ENCODE data around the gene LRP8.

LRP8 gene

DNA sequence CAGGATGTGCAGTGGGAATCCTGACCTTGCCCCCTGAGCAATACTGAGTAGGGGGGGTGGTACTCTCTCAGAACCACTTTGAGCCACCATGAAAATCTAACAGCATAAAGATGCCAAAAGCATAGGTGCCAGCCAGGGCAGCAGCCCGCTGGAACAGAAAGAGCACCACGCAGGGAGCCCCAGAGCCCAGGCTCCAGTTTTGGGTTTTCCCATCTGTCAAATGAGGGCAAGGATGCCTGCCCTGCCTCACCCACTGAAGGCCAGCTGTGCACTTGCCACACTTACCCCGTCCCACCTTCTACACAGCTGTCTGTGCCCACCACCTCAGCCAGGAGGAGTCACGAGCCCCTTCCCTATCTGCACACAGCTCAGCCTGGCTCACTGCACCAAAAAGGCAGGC, 20.8 kb downstream of the LRP8 start:
- DNase-seq (ENCODE audit: low read depth in 2 of 3, low spot score in 1 of 3), result no peak

GRCh38 chr1:53306168-53306567, 21.7 kb downstream of the LRP8 start:
- DNase-seq (ENCODE audit: low read depth in 2 of 3, low spot score in 1 of 3), result no peak

GRCh38 chr1:53305650-53306049, 22.2 kb downstream of the LRP8 start:
- DNase-seq (ENCODE audit: low read depth in 2 of 3, low spot score in 1 of 3), result no peak

DNA sequence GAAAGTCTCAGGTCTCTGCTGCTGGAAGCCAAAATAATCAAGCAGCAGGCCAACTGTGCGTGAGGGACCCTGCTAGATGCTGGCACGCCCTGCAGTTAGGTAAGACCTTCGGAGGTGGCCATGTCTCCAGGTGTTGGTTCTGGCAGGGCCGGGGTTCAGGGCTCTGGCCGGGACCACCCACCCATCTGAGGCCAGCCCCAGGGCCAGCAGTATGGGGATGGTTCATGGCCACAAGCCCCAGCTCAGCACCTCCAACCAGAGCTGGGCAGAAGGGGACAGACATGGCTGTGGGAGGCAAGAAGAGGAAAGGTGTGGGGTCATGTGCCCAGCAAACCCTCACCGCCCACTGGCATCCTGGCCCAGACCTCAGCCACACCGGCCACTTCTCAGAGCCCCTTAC, 23.3 kb downstream of the LRP8 start:
- DNase-seq (ENCODE audit: low read depth in 2 of 3, low spot score in 1 of 3), result no peak

- no peak for DNase-seq (ENCODE audit: low read depth in 2 of 3, low spot score in 1 of 3)
These were observed 23.9 kb downstream of the LRP8 start for GRCh38 chr1:53303726-53304515.

- no peak for DNase-seq (ENCODE audit: low read depth in 2 of 3, low spot score in 1 of 3)
These were observed 24.6 kb downstream of the LRP8 start for GRCh38 chr1:53303243-53303642.

GRCh38 chr1:53299233-53299632, 28.6 kb downstream of the LRP8 start:
- DNase-seq (ENCODE audit: low read depth in 2 of 3, low spot score in 1 of 3), result no peak

GRCh38 chr1:53298045-53298637, 29.7 kb downstream of the LRP8 start:
- DNase-seq (ENCODE audit: low read depth in 2 of 3, low spot score in 1 of 3), result no peak

DNA sequence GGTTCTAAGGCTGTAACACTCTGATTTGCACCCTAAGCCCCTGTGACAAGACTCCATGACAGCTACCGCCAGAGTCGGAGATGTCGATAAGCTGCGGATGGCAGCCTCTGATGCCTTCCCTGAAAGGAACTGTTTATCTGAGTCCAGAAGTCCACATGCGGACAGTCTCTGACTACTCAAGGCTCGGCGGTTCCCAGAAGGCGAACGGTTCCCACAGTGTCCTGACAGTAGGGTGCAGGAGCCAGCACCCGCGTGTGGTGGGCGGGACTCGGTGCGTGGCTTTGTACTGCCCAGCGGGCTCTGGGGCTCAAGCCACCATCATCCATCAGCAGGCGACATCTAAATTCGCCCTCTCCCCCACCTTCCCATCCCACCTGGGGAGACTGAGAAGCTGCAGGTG, 30.7 kb downstream of the LRP8 start:
- no peak for DNase-seq (ENCODE audit: low read depth in 2 of 3, low spot score in 1 of 3)

GRCh38 chr1:53296117-53296749, 31.6 kb downstream of the LRP8 start:
- DNase-seq (ENCODE audit: low read depth in 2 of 3, low spot score in 1 of 3), result no peak

- DNase-seq (ENCODE audit: low read depth in 2 of 3, low spot score in 1 of 3), result no peak
These were observed 32.1 kb downstream of the LRP8 start for GRCh38 chr1:53295726-53296116.

DNA sequence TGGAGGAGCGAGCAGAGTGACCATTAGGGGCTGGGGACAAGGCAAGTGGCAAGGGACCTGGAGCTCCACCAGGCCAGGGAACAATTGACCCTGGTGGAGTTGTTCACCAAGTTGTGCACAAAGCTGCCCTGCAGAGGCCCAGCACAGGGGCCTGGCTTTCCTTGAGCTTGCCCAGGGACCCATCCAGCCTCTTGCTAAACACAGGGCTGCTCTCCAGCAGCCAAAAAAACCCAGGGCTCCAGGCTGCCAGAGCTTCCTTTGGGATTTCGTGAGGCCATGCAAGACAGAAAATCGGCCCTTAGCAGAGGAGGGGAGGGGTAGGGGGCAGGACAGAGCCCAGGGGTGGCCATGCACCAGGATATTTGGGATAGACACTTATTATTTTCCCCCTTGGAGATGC, 32.6 kb downstream of the LRP8 start:
- no peak for DNase-seq (ENCODE audit: low read depth in 2 of 3, low spot score in 1 of 3)

GRCh38 chr1:53294567-53294966, 33.3 kb downstream of the LRP8 start:
- DNase-seq (ENCODE audit: low read depth in 2 of 3, low spot score in 1 of 3), result peak; percentile 46 to 49 (median 49)

DNA sequence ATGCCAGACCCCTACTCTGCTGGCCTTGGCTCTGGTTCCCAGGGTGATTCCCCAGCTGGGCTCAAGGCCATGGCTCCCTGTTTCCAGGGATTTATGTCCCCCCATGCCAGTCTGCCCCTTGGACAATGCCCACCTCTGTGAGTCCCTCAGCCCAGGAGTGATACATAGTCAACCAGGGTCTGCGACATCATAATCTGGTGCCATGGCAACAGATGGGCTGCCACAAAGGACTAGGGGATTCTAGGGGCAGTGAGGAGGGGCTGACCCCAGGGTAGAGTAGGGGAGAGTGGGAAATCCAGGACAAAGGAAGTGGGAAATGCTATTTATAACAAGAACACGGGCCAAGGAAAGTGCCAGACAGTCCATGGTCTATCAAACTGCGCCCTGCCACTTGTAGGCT, 33.8 kb downstream of the LRP8 start:
- DNase-seq (ENCODE audit: low read depth in 2 of 3, low spot score in 1 of 3), result no peak

DNA sequence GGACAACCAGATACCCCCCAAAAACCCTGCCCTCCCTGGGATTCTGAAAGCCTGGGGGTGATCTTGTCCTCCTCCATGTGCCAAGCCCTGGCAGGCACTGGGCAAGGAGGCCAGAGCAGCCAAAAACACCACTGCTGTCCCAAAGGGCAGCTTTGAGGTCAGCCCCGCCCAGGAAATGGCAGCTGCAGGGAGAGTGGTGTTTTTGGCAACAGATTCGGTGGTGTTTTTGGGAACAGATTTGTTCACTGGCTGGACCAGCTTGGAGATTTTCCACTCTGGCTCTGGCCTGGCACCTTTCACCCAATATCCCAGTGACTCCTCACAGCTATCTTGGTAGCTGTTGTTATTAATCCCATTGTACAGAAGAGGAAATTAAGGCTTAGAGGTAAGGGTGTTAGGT, 34.7 kb downstream of the LRP8 start:
- no peak for DNase-seq (ENCODE audit: low read depth in 2 of 3, low spot score in 1 of 3)

DNA sequence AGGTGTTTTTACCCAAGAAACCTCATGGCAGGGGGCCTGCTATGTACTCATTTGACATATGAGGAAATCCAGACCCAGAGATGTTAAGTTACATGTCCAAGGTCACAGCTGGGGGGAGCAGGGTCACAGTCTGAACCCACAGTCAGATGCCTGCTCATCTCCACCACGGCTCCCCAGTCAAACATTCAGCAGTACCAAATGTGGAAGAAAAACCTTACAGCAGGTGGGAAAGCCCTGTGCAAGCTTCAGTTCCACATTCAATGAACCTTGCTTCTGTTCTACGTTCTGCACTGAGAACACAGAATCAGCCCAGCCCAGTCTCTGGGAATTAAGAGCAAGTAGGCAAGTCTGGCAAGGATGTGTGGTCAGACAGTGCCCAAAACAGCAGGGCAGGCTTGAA, 35.2 kb downstream of the LRP8 start:
- DNase-seq (ENCODE audit: low read depth in 2 of 3, low spot score in 1 of 3), result no peak

DNA sequence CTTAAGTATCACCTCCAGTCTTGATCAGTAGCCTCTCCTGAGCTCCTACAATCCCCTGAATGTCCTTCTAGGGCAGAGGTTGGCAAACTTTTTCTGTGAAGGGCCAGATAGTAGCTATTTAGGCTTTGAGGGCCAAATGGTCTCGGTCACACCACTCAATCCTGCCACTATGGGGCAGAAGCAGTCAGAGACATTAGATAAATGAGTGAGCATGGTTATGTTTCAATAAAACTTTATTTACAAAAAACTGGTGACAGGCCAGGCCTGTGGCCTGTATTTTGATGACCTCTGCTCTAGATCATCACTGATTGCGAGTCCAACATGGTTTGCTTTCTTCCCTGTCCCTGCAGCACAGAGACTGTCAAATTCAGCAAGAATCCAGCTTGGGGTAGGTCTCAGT, 36.3 kb downstream of the LRP8 start:
- no peak for DNase-seq (ENCODE audit: low read depth in 2 of 3, low spot score in 1 of 3)

GRCh38 chr1:53288790-53289429, 39.0 kb downstream of the LRP8 start:
- no peak for DNase-seq (ENCODE audit: low read depth in 2 of 3, low spot score in 1 of 3)

- no peak for DNase-seq (ENCODE audit: low read depth in 2 of 3, low spot score in 1 of 3)
These were observed 39.7 kb downstream of the LRP8 start for GRCh38 chr1:53288002-53288789.

DNA sequence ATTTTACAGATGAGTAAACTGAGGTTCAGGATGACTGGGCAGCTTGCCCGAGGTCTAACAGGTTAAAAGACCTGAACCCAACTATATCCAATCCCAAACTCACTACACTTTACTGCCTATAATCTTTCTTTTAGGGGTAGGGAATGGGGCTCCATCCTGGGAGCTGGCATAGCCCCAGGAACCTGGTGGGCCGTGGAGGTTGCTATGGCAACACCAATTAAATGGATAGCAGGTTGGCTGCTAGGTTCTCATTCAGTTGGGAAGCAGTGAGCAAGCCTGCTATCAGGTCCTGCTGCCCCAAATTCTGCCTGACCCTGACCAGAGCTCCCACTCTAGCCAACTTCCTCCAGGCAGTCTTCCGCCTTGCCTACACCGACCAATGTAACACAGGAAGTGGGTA, 40.9 kb downstream of the LRP8 start:
- DNase-seq (ENCODE audit: low read depth in 2 of 3, low spot score in 1 of 3), result no peak
